Endothelial cell of umbilical vein (primary cell): ENCODE results near the gene FTH1. TPM values are rescaled to one million over a fixed set of nuclear protein-coding genes. Genes with fewer than 3 reads are reported as not detected.
"Not testable (repeated sequence)": the region's sequence is repeated elsewhere in the genome, so short reads cannot be mapped to it uniquely, and the experiment has no call there.

ENCODE experiments used
- BruUV-seq: library from RNA; stranded (reverse); fragments of 400-500 nt; replicated peaks from 2 replicates; lab custom pipeline; 2021; lab: Mats Ljungman, UMichigan
- CTCF ChIA-PET: fragments of 300-600, 350-600 bp; sonication (Branson Sonifier 250); formaldehyde crosslinking; loops from one replicate; lab custom pipeline; 2021; ENCODE audit warnings: antibody characterized with exemption, inconsistent platforms; lab: Charles Lee
- POLR2A ChIA-PET: fragments of 300-600, 350-600 bp; sonication (Branson Sonifier 250); formaldehyde crosslinking; loops from one replicate; lab custom pipeline; 2021; ENCODE audit warnings: antibody characterized with exemption, inconsistent platforms; lab: Charles Lee
- DNase-seq: peaks from one replicate; pipeline ENCODE4 v3.0.0-alpha.2; 2011; ENCODE audit warnings: low read depth, low spot score
- FAIRE-seq: peaks from 2 replicates; lab custom pipeline; 2011; peaks lifted over from hg19 to GRCh38; lab: Jason Lieb, UNC
- H2AFZ ChIP-seq: 2 replicates; pipeline ENCODE4 v1.6.0; 2012; ENCODE audit warnings: low read depth, low read length, control low read depth, inconsistent platforms
- H3K27ac ChIP-seq: 2 replicates; pipeline ENCODE4 v1.5.1; 2011; ENCODE audit warnings: low read depth, mild to moderate bottlenecking, control low read depth, low read length, moderate library complexity; ENCODE audit not compliant: insufficient read depth
- H3K27me3 ChIP-seq, 2 experiments: 2 replicates each; pipeline versions ENCODE4 v1.6.0 to v1.6.1; 2011; ENCODE audit warnings: low read length in 2 of 2, mixed read lengths in 1 of 2; ENCODE audit not compliant: control insufficient read depth in 2 of 2, insufficient read depth in 2 of 2
- H3K36me3 ChIP-seq, 2 experiments: 2 replicates in 1 of 2; 3 replicates in 1 of 2; pipeline ENCODE4 v1.5.1; 2011; ENCODE audit warnings: low read length in 2 of 2, mild to moderate bottlenecking in 1 of 2, moderate library complexity in 1 of 2; ENCODE audit not compliant: control insufficient read depth in 2 of 2, insufficient read depth in 2 of 2; ENCODE audit errors: extremely low read depth in 1 of 2
- H3K4me1 ChIP-seq: 3 replicates; pipeline ENCODE4 v1.5.1; 2011; ENCODE audit warnings: mild to moderate bottlenecking, low read length; ENCODE audit not compliant: control insufficient read depth, insufficient read depth; ENCODE audit errors: extremely low read depth
- H3K4me2 ChIP-seq: 2 replicates; pipeline ENCODE4 v1.6.1; 2011; ENCODE audit warnings: low read length, control low read depth, mixed read lengths; ENCODE audit not compliant: insufficient read depth
- H3K4me3 ChIP-seq, 3 experiments: fragments of 200-600 bp in 1 of 3; sonication (generic), shearing (Covaris generic) in 1 of 3; replicated peaks in 1 of 3; 2 replicates each; pipeline ENCODE4 v1.5.1; 2011 to 2016; ENCODE audit warnings: control low read depth in 3 of 3, low read length in 3 of 3, mild to moderate bottlenecking in 2 of 3, inconsistent platforms in 1 of 3, low read depth in 1 of 3, moderate library complexity in 1 of 3; ENCODE audit not compliant: insufficient read depth in 1 of 3
- H3K79me2 ChIP-seq: 2 replicates; pipeline ENCODE4 v1.6.0; 2012; ENCODE audit warnings: low read length, inconsistent platforms; ENCODE audit not compliant: control insufficient read depth, insufficient read depth
- H3K9ac ChIP-seq: replicated peaks from 2 replicates; pipeline ENCODE3; 2011; ENCODE audit warnings: low read length, control low read depth; ENCODE audit not compliant: insufficient read depth; ENCODE audit errors: extremely low read depth
- H3K9me1 ChIP-seq: replicated peaks from 3 replicates; pipeline ENCODE4 v1.6.0; 2011; ENCODE audit warnings: mild to moderate bottlenecking, low read length; ENCODE audit not compliant: control insufficient read depth, insufficient read depth; ENCODE audit errors: extremely low read depth
- H3K9me3 ChIP-seq: replicated peaks from 2 replicates; pipeline ENCODE4 v1.5.1; 2012; ENCODE audit warnings: low read length, inconsistent platforms; ENCODE audit not compliant: control insufficient read depth, insufficient read depth
- H4K20me1 ChIP-seq: replicated peaks from 2 replicates; pipeline ENCODE3; 2011; ENCODE audit warnings: mild to moderate bottlenecking, low read length; ENCODE audit not compliant: control insufficient read depth, insufficient read depth; ENCODE audit errors: extremely low read depth
- GATA2 ChIP-seq: IDR thresholded peaks from 2 replicates; pipeline ENCODE4 v1.7.0; 2011; ENCODE audit warnings: low read depth, mild to moderate bottlenecking, moderate library complexity, mixed read lengths, low read length; ENCODE audit not compliant: insufficient read length, insufficient read depth
- POLR2A ChIP-seq: IDR thresholded peaks from 2 replicates; pipeline ENCODE4 v1.6.1; 2012; ENCODE audit warnings: low read depth, mild to moderate bottlenecking, control low read depth, low read length
- dilution Hi-C: fragments of 300-500 bp; cut with MboI; formaldehyde crosslinking; loops from one replicate; pipeline ENCODE4 v1.15.0; 2019; ENCODE audit warnings: low sequenced_read_pairs; ENCODE audit not compliant: extremely low pct_ligation_motif_present
- intact Hi-C: fragments of 100-400 bp; cut with micrococcal nuclease; formaldehyde crosslinking; loops from one replicate; pipeline ENCODE4 v1.10.0; 2022
- polyA plus RNA-seq, 4 experiments: library from polyadenylated mRNA; depleted of rRNA in 3 of 4; stranded (reverse) in 3 of 4; unstranded in 1 of 4; fragments of >200 nt; gene quantifications; 2 replicates each; pipeline versions ENCODE4 v1.2.1 to v1.2.3, GENCODE V29; 2011 to 2012; ENCODE audit warnings: missing spikeins in 1 of 4
- total RNA-seq: library from RNA; stranded (reverse); gene quantifications from 2 replicates; pipeline ENCODE4 v1.2.3, GENCODE V29; 2021

The FTH1 gene
- total and polyA plus RNA-seq, 2 donors (not counting 3 experiments of a cell fraction or from before 2014, with no cell fraction given), result 1,177 to 2,501 TPM

DNA sequence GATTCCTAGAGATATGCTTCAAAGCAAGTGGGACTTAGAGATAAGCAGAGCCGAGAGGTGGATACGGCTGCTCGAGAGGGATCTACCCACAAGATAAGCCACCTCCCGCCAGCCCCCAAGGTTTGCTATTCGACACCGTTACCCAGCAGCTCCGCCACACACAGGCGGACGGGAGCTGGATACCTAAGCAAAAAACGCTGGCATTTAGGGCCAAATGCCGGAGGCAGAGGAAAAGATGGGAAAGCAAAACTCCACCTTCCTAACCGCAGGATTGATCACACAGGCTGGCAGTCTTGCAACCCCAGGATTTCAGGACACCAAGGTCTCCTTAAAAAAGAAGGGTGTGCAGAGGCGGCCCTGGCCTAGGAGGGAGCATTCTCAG is 709 bp downstream of the FTH1 start:
- H3K36me3 ChIP-seq, result peaks cover 15% of the 10 kb centered on the region in 2 experiments
- no peaks in the 10 kb centered on the region for H4K20me1 ChIP-seq
- dilution Hi-C loops, result no loop called here
- no peaks in the 10 kb centered on the region for H3K9me3 ChIP-seq
- CTCF ChIA-PET, result interaction anchor here (0.8 to 11.1 kb wide), 3 partner anchors 12 to 115 kb away, joined by 3 to 147 read pairs (median 5); no protein-coding TSS in a partner anchor
- peak overlapping the region; percentile 98 to 99 (median 99) for H3K4me3 ChIP-seq
- DNase-seq (no peak), FAIRE-seq (no peak)
- BruUV-seq, result no TSS peak
- TF ChIP-seq POLR2A (no peak), GATA2 (peak; percentile 29)
- H3K9ac ChIP-seq, result peak overlapping the region; percentile 92
- peaks cover 60% of the 10 kb centered on the region for H3K4me1 ChIP-seq
- H3K27ac ChIP-seq, result peak overlapping the region; percentile 56
- H3K27me3 ChIP-seq, result no peaks in the 10 kb centered on the region
- H3K9me1 ChIP-seq, result no peaks in the 10 kb centered on the region
- peak overlapping the region; percentile 94 for H3K4me2 ChIP-seq
- H3K79me2 ChIP-seq, result peaks cover 39% of the 10 kb centered on the region
- no peak overlapping the region for H2AFZ ChIP-seq
- POLR2A ChIA-PET, result interaction anchor here (0.8 to 3.0 kb wide), 4 partner anchors 12 to 141 kb away, joined by 3 to 19 read pairs (median 10); no protein-coding TSS in a partner anchor
- intact Hi-C loops, result loop anchor here (1.0 to 5.0 kb wide), 4 partner anchors 59 to 149 kb away; partner anchors contain the start of genes FADS1 and FADS3

DNA sequence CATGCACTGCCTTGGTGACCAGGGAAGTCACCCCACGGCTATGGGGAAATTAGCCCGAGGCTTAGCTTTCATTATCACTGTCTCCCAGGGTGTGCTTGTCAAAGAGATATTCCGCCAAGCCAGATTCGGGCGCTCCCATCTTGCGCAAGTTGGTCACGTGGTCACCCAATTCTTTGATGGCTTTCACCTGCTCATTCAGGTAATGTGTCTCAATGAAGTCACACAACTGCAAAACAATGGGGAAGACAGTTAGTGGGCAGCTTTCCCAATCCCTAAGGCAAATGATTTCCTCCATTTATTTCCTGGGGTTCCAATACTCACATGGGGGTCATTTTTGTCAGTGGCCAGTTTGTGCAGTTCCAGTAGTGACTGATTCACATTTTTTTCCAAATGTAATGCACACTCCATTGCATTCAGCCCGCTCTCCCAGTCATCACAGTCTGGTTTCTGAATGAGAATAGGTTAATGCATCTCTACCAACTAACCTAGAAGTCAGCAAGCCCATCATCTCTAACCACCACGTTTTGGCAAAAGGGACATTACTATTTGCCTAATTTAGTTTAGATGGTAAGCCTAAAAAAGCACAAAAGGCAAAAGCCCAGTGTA is 2.7 kb downstream of the FTH1 start:
- H3K9me3 ChIP-seq, H4K20me1 ChIP-seq, H3K9me1 ChIP-seq, H3K27me3 ChIP-seq, DNase-seq, H3K9ac ChIP-seq, FAIRE-seq, dilution Hi-C loops, H3K27ac ChIP-seq, H2AFZ ChIP-seq: not testable (repeated sequence)
- Histone ChIP-seq H3K4me2 (peak overlapping the region; percentile 94), H3K4me1 (peaks cover 41% of the 10 kb centered on the region), H3K36me3 (peaks cover 15% of the 10 kb centered on the region in 2 experiments), H3K79me2 (peaks cover 39% of the 10 kb centered on the region), H3K4me3 (peak overlapping the region in 2 of 3 experiments; percentile 98 to 99)
- CTCF ChIA-PET, result interaction anchor here (2.2 to 11.1 kb wide), 2 partner anchors 117 to 144 kb away, joined by 9 to 147 read pairs; no protein-coding TSS in a partner anchor
- intact Hi-C loops, result loop anchor here (5.0 kb wide), 1 partner anchor 147 kb away; the partner anchor contains the start of gene FADS1
- TSS peak; percentile 46 for BruUV-seq
- POLR2A ChIA-PET, result interaction anchor here (1.0 to 2.0 kb wide), 3 partner anchors 8 to 11 kb away, joined by 3 to 4 read pairs (median 3); no protein-coding TSS in a partner anchor
